Measurements from ENCODE around the gene DCC.

DCC gene

DNA sequence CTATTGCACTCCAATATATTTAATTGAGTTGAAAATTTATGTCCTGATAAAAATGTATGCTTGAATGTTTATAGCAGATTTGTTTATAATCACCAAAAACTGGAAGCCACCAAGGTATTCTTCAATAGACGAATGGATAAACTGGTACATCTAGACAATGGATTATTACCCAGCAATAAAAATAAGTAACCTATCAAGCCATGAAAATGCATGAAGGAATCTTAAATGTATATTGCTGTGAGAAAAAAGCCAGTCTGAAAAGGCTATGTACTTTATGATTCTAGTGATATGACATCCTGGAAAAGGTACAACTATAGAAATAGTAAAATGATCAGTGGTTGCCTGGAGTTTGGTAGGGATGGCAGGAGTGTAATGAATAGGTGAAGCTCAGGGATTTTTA is 580.7 kb downstream of the DCC start:
- no peaks in the 10 kb centered on the region for H3K9me3 ChIP-seq (ENCODE audit: control insufficient read depth, insufficient read depth, low read length)
- H3K27ac ChIP-seq (ENCODE audit: low read length) = no peak overlapping the region
- H3K36me3 ChIP-seq (ENCODE audit: control insufficient read depth, insufficient read depth, low read length) = no peaks in the 10 kb centered on the region
- no CpG with 5 or more reads among the region's 1 CpG for WGBS (ENCODE audit: insufficient coverage, insufficient read length)
- H3K4me1 ChIP-seq (ENCODE audit: control insufficient read depth, insufficient read depth, low read length) = no peaks in the 10 kb centered on the region
- no peak overlapping the region for H3K4me3 ChIP-seq (ENCODE audit: low read length)
- H3K27me3 ChIP-seq (ENCODE audit: control insufficient read depth, insufficient read depth, low read length) = no peaks in the 10 kb centered on the region
- no peak for DNase-seq (ENCODE audit: low read depth, low spot score)

DNA sequence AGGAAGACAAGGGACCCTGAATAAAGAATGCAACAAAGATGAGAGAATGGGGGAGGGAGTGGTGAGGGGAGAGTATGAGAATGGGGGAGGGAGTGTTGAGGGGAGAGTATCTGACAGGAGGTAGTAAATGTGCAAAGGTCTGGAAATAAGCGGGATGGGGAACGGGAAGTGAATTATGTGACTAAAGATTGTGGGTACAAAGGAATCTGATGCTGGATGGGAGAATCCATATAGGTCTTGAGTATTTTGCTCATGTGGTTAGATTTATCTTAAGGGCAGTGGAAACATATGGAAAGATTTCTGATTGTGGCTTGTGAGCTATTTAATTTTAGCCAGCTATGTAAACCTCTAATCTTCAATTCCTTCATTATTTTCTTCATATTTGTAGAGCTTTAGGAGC is 593.4 kb downstream of the DCC start:
- Histone ChIP-seq H3K27ac (ENCODE audit: low read length) (no peak overlapping the region), H3K4me3 (ENCODE audit: low read length) (no peak overlapping the region), H3K36me3 (ENCODE audit: control insufficient read depth, insufficient read depth, low read length) (no peaks in the 10 kb centered on the region), H3K4me1 (ENCODE audit: control insufficient read depth, insufficient read depth, low read length) (no peaks in the 10 kb centered on the region), H3K9me3 (ENCODE audit: control insufficient read depth, insufficient read depth, low read length) (no peaks in the 10 kb centered on the region), H3K27me3 (ENCODE audit: control insufficient read depth, insufficient read depth, low read length) (no peaks in the 10 kb centered on the region)
- DNase-seq (ENCODE audit: low read depth, low spot score) = no peak
- 100% methylated on average over 2 of the region's 2 CpGs for WGBS (ENCODE audit: insufficient coverage, insufficient read length)

GRCh38 chr18:52936931-52937330 is 596.9 kb downstream of the DCC start:
- Histone ChIP-seq H3K27me3 (ENCODE audit: control insufficient read depth, insufficient read depth, low read length) (no peaks in the 10 kb centered on the region), H3K27ac (ENCODE audit: low read length) (no peak overlapping the region), H3K9me3 (ENCODE audit: control insufficient read depth, insufficient read depth, low read length) (no peaks in the 10 kb centered on the region), H3K4me1 (ENCODE audit: control insufficient read depth, insufficient read depth, low read length) (no peaks in the 10 kb centered on the region), H3K4me3 (ENCODE audit: low read length) (no peak overlapping the region), H3K36me3 (ENCODE audit: control insufficient read depth, insufficient read depth, low read length) (no peaks in the 10 kb centered on the region)
- no CpG with 5 or more reads among the region's 1 CpG for WGBS (ENCODE audit: insufficient coverage, insufficient read length)
- no peak for DNase-seq (ENCODE audit: low read depth, low spot score)

DNA sequence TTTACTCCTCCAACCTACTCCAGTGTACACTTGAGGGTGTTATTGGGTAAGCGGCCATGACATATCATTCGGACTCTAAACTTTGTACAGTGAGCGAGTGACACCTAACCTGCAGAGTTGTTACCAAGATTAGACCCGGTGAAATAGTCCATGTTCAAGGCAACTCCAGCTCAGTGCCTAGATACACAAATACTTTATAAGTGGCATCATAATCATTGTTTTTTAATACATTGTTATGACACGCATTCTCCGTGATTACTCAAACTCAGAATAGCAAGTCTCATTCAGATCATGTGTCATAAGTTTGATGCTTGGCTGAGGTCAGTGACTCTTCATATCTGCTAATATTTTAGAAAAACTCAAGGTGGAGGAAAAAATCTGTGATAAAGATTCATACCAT is 597.8 kb downstream of the DCC start:
- Histone ChIP-seq H3K27ac (ENCODE audit: low read length) (no peak overlapping the region), H3K4me3 (ENCODE audit: low read length) (no peak overlapping the region), H3K27me3 (ENCODE audit: control insufficient read depth, insufficient read depth, low read length) (no peaks in the 10 kb centered on the region), H3K9me3 (ENCODE audit: control insufficient read depth, insufficient read depth, low read length) (no peaks in the 10 kb centered on the region), H3K4me1 (ENCODE audit: control insufficient read depth, insufficient read depth, low read length) (no peaks in the 10 kb centered on the region), H3K36me3 (ENCODE audit: control insufficient read depth, insufficient read depth, low read length) (no peaks in the 10 kb centered on the region)
- DNase-seq (ENCODE audit: low read depth, low spot score) = no peak
- WGBS (ENCODE audit: insufficient coverage, insufficient read length) = no CpG with 5 or more reads among the region's 6 CpGs

GRCh38 chr18:52945552-52945951 is 605.6 kb downstream of the DCC start:
- Histone ChIP-seq H3K4me1 (ENCODE audit: control insufficient read depth, insufficient read depth, low read length) (0 out of 2 replicates have a peak, but pooled peaks cover 1% of the 10 kb centered on the region), H3K36me3 (ENCODE audit: control insufficient read depth, insufficient read depth, low read length) (no peaks in the 10 kb centered on the region), H3K9me3 (ENCODE audit: control insufficient read depth, insufficient read depth, low read length) (no peaks in the 10 kb centered on the region), H3K4me3 (ENCODE audit: low read length) (no peak overlapping the region), H3K27me3 (ENCODE audit: control insufficient read depth, insufficient read depth, low read length) (no peaks in the 10 kb centered on the region), H3K27ac (ENCODE audit: low read length) (no peak overlapping the region)
- no peak for DNase-seq (ENCODE audit: low read depth, low spot score)
- WGBS (ENCODE audit: insufficient coverage, insufficient read length) = no CpG with 5 or more reads among the region's 2 CpGs

DNA sequence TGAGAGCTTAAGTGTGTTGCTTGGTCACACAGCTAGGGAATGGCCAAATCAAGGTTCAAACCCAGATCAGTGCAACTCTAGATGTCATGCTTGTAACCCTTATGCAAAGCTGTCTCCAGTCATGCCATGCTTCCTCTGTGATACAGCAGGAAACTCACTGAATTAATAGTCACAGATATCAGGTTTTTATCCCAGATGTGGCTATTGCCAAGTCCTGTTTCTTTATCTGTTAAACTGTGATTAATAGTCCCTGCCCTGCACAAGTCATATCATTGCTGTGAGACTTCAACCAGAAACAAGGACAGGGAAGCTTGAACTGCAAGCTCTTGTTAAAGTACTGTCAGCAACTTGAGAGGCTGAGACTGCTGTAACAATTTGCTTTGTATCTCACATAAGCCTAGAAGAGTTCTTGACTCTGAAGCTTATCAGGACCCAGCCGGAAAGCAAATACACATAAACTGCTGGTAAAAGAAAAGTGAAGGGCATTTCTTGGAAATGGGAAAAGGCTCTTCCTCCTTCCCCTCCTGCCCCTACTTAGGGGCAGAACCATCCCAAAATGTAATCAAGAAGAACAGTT is 609.0 kb downstream of the DCC start:
- Histone ChIP-seq H3K36me3 (ENCODE audit: control insufficient read depth, insufficient read depth, low read length) (no peaks in the 10 kb centered on the region), H3K27ac (ENCODE audit: low read length) (no peak overlapping the region), H3K9me3 (ENCODE audit: control insufficient read depth, insufficient read depth, low read length) (no peaks in the 10 kb centered on the region), H3K27me3 (ENCODE audit: control insufficient read depth, insufficient read depth, low read length) (no peaks in the 10 kb centered on the region), H3K4me1 (ENCODE audit: control insufficient read depth, insufficient read depth, low read length) (0 out of 2 replicates have a peak, but pooled peaks cover 1% of the 10 kb centered on the region), H3K4me3 (ENCODE audit: low read length) (no peak overlapping the region)
- WGBS (ENCODE audit: insufficient coverage, insufficient read length) = no CpG with 5 or more reads among the region's 1 CpG
- no peak for DNase-seq (ENCODE audit: low read depth, low spot score)

DNA sequence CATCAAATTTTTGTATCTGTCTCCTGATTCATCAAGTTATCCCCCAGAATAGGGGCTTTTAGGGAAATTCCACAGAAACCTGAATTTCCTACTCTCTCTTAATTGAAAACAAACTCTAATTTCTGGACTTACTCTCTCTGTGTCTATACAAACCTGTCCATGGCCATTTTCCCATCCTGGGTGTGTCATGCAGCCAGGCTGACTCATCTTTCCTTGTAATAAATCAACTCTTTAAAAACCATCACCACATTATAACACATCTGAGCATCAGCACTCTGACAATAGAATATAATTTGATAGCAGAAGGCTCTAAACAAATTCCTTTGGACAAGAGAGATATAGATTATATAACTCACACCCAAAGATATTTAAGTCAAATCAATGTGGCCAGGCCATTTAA is 610.2 kb downstream of the DCC start:
- H3K27ac ChIP-seq (ENCODE audit: low read length) = no peak overlapping the region
- H3K4me3 ChIP-seq (ENCODE audit: low read length) = no peak overlapping the region
- no peaks in the 10 kb centered on the region for H3K36me3 ChIP-seq (ENCODE audit: control insufficient read depth, insufficient read depth, low read length)
- no peaks in the 10 kb centered on the region for H3K9me3 ChIP-seq (ENCODE audit: control insufficient read depth, insufficient read depth, low read length)
- H3K27me3 ChIP-seq (ENCODE audit: control insufficient read depth, insufficient read depth, low read length) = no peaks in the 10 kb centered on the region
- H3K4me1 ChIP-seq (ENCODE audit: control insufficient read depth, insufficient read depth, low read length) = 0 out of 2 replicates have a peak, but pooled peaks cover 1% of the 10 kb centered on the region
- no peak for DNase-seq (ENCODE audit: low read depth, low spot score)

DNA sequence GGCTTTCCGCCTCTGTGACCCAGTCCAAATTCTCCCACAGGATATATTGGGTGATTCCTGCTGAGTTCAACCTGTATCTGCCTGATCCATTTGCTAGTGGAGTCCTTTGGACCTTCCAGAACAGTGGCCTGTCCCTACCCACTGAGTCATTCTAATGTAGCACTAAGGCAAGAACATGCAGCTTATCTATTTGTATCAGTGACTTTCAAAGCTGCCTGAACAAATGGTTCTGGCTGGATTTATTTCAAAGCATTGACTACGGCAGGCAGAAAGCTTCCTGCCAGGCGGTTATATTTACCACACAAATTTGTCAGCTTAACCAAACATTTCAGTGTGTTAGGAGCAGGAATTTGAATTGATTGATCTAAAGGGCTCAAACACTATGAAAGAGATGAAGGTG is 613.4 kb downstream of the DCC start:
- DNase-seq (ENCODE audit: low read depth, low spot score) = no peak
- no peaks in the 10 kb centered on the region for H3K36me3 ChIP-seq (ENCODE audit: control insufficient read depth, insufficient read depth, low read length)
- no peaks in the 10 kb centered on the region for H3K4me1 ChIP-seq (ENCODE audit: control insufficient read depth, insufficient read depth, low read length)
- no peak overlapping the region for H3K4me3 ChIP-seq (ENCODE audit: low read length)
- no CpG with 5 or more reads among the region's 3 CpGs for WGBS (ENCODE audit: insufficient coverage, insufficient read length)
- no peaks in the 10 kb centered on the region for H3K27me3 ChIP-seq (ENCODE audit: control insufficient read depth, insufficient read depth, low read length)
- no peaks in the 10 kb centered on the region for H3K9me3 ChIP-seq (ENCODE audit: control insufficient read depth, insufficient read depth, low read length)
- H3K27ac ChIP-seq (ENCODE audit: low read length) = no peak overlapping the region

GRCh38 chr18:52963481-52963880 is 623.5 kb downstream of the DCC start:
- no peaks in the 10 kb centered on the region for H3K27me3 ChIP-seq (ENCODE audit: control insufficient read depth, insufficient read depth, low read length)
- no peak overlapping the region for H3K27ac ChIP-seq (ENCODE audit: low read length)
- H3K4me3 ChIP-seq (ENCODE audit: low read length) = no peak overlapping the region
- H3K36me3 ChIP-seq (ENCODE audit: control insufficient read depth, insufficient read depth, low read length) = no peaks in the 10 kb centered on the region
- no CpG with 5 or more reads among the region's 2 CpGs for WGBS (ENCODE audit: insufficient coverage, insufficient read length)
- DNase-seq (ENCODE audit: low read depth, low spot score) = no peak
- peaks cover 2% of the 10 kb centered on the region; the same call in 1 of the 2 replicates for H3K4me1 ChIP-seq (ENCODE audit: control insufficient read depth, insufficient read depth, low read length)
- no peaks in the 10 kb centered on the region for H3K9me3 ChIP-seq (ENCODE audit: control insufficient read depth, insufficient read depth, low read length)

DNA sequence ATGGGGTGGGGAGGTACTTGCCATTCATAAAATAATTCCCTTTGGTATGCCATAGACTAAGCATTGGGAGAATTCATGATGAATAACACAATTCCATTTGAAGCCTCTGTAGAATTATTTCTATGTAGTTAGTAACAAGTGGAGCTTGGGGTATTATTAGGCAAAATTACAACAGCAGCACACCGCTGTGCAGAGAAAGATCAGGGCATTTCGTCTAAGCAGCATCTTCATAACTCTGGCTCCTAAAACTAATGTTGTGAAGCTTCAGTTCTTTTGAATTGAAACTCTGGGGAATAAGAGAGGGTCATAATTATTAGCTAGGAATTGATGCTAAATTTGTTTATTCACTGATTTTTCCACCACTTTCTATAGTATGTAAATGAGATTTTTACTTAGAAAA is 630.7 kb downstream of the DCC start:
- no peaks in the 10 kb centered on the region for H3K9me3 ChIP-seq (ENCODE audit: control insufficient read depth, insufficient read depth, low read length)
- H3K36me3 ChIP-seq (ENCODE audit: control insufficient read depth, insufficient read depth, low read length) = no peaks in the 10 kb centered on the region
- no peak overlapping the region for H3K4me3 ChIP-seq (ENCODE audit: low read length)
- no CpG with 5 or more reads among the region's 2 CpGs for WGBS (ENCODE audit: insufficient coverage, insufficient read length)
- H3K4me1 ChIP-seq (ENCODE audit: control insufficient read depth, insufficient read depth, low read length) = no peaks in the 10 kb centered on the region
- H3K27me3 ChIP-seq (ENCODE audit: control insufficient read depth, insufficient read depth, low read length) = no peaks in the 10 kb centered on the region
- no peak overlapping the region for H3K27ac ChIP-seq (ENCODE audit: low read length)
- DNase-seq (ENCODE audit: low read depth, low spot score) = no peak

GRCh38 chr18:52971097-52971496 is 631.1 kb downstream of the DCC start:
- H3K9me3 ChIP-seq (ENCODE audit: control insufficient read depth, insufficient read depth, low read length) = no peaks in the 10 kb centered on the region
- no peaks in the 10 kb centered on the region for H3K4me1 ChIP-seq (ENCODE audit: control insufficient read depth, insufficient read depth, low read length)
- H3K27ac ChIP-seq (ENCODE audit: low read length) = no peak overlapping the region
- no peaks in the 10 kb centered on the region for H3K27me3 ChIP-seq (ENCODE audit: control insufficient read depth, insufficient read depth, low read length)
- H3K36me3 ChIP-seq (ENCODE audit: control insufficient read depth, insufficient read depth, low read length) = no peaks in the 10 kb centered on the region
- whole genome bisulfite sequencing (ENCODE audit: insufficient coverage, insufficient read length) = no CpG with 5 or more reads among the region's 2 CpGs
- DNase-seq (ENCODE audit: low read depth, low spot score) = no peak
- H3K4me3 ChIP-seq (ENCODE audit: low read length) = no peak overlapping the region
